Measurements from ENCODE around the gene MLIP. TPM values are rescaled to one million over a fixed set of nuclear protein-coding genes. Genes with fewer than 3 reads are reported as not detected.

The MLIP gene
- total and polyA plus RNA-seq, 3 experiments from 2014 or later, result not detected

- H3K27ac ChIP-seq (ENCODE audit: low read depth, low read length), result no peak overlapping the region
- ChIA-PET POLR2A (no interaction called here), CTCF (no interaction called here)
- Mint-ChIP-seq H3K9me3 (peaks cover 0 to 13% (median 4%) of the 10 kb centered on the region in 5 donors), H3K4me1 (no peaks in the 10 kb centered on the region), H3K4me3 (no peak overlapping the region), H3K36me3 (no peaks in the 10 kb centered on the region), H3K27me3 (no peaks in the 10 kb centered on the region), H3K27ac (no peak overlapping the region)
- H3K36me3 ChIP-seq (ENCODE audit: insufficient read depth, low read length), result no peaks in the 10 kb centered on the region
- no peak for DNase-seq
- no peaks in the 10 kb centered on the region for H3K4me1 ChIP-seq (ENCODE audit: insufficient read depth, low read length)
- H3K9me3 ChIP-seq (ENCODE audit: low read length), result no peaks in the 10 kb centered on the region
- no peak overlapping the region for H3K4me3 ChIP-seq (ENCODE audit: low read length)
- no peaks in the 10 kb centered on the region for H3K27me3 ChIP-seq (ENCODE audit: insufficient read depth, low read length, poor library complexity, severe bottlenecking)
Measured at GRCh38 chr6:54099225-54099624, 12.0 kb upstream of the MLIP start.

- no peak overlapping the region for H3K27ac ChIP-seq (ENCODE audit: low read depth, low read length)
- POLR2A ChIA-PET, result no interaction called here
Measured at GRCh38 chr6:54100411-54101006, 10.7 kb upstream of the MLIP start.

GRCh38 chr6:54102238-54102637, 9.0 kb upstream of the MLIP start:
- POLR2A ChIA-PET, result no interaction called here
- no peaks in the 10 kb centered on the region for H3K4me1 Mint-ChIP-seq
- no peaks in the 10 kb centered on the region for H3K27me3 Mint-ChIP-seq
- H3K9me3 Mint-ChIP-seq, result peaks cover 0 to 7% (median 0%) of the 10 kb centered on the region in 5 donors
- no peak overlapping the region for H3K27ac Mint-ChIP-seq
- Histone ChIP-seq H3K4me1 (ENCODE audit: insufficient read depth, low read length) (no peaks in the 10 kb centered on the region), H3K27ac (ENCODE audit: low read depth, low read length) (no peak overlapping the region), H3K27me3 (ENCODE audit: insufficient read depth, low read length, poor library complexity, severe bottlenecking) (no peaks in the 10 kb centered on the region), H3K36me3 (ENCODE audit: insufficient read depth, low read length) (no peaks in the 10 kb centered on the region), H3K4me3 (ENCODE audit: low read length) (no peak overlapping the region), H3K9me3 (ENCODE audit: low read length) (no peaks in the 10 kb centered on the region)
- CTCF ChIA-PET, result no interaction called here
- H3K4me3 Mint-ChIP-seq, result no peak overlapping the region
- DNase-seq, result no peak
- H3K36me3 Mint-ChIP-seq, result no peaks in the 10 kb centered on the region

More at GRCh38 chr6:54100411-54101006, 10.7 kb upstream of the MLIP start:
- Histone ChIP-seq H3K36me3 (ENCODE audit: insufficient read depth, low read length) (no peaks in the 10 kb centered on the region), H3K4me3 (ENCODE audit: low read length) (no peak overlapping the region), H3K9me3 (ENCODE audit: low read length) (no peaks in the 10 kb centered on the region), H3K27me3 (ENCODE audit: insufficient read depth, low read length, poor library complexity, severe bottlenecking) (no peaks in the 10 kb centered on the region), H3K4me1 (ENCODE audit: insufficient read depth, low read length) (no peaks in the 10 kb centered on the region)
- Mint-ChIP-seq H3K27ac (no peak overlapping the region), H3K9me3 (peaks cover 0 to 13% (median 4%) of the 10 kb centered on the region in 5 donors), H3K4me3 (no peak overlapping the region), H3K27me3 (no peaks in the 10 kb centered on the region), H3K4me1 (no peaks in the 10 kb centered on the region), H3K36me3 (no peaks in the 10 kb centered on the region)
- CTCF ChIA-PET, result no interaction called here
- DNase-seq, result no peak

GRCh38 chr6:54103497-54103896, 7.7 kb upstream of the MLIP start:
- CTCF ChIA-PET, result no interaction called here
- Histone ChIP-seq H3K36me3 (ENCODE audit: insufficient read depth, low read length) (no peaks in the 10 kb centered on the region), H3K4me3 (ENCODE audit: low read length) (no peak overlapping the region), H3K9me3 (ENCODE audit: low read length) (no peaks in the 10 kb centered on the region), H3K27ac (ENCODE audit: low read depth, low read length) (no peak overlapping the region), H3K4me1 (ENCODE audit: insufficient read depth, low read length) (no peaks in the 10 kb centered on the region), H3K27me3 (ENCODE audit: insufficient read depth, low read length, poor library complexity, severe bottlenecking) (no peaks in the 10 kb centered on the region)
- Mint-ChIP-seq H3K4me1 (no peaks in the 10 kb centered on the region), H3K36me3 (no peaks in the 10 kb centered on the region), H3K27me3 (no peaks in the 10 kb centered on the region), H3K9me3 (peaks cover 0 to 3% (median 0%) of the 10 kb centered on the region in 5 donors), H3K4me3 (no peak overlapping the region), H3K27ac (no peak overlapping the region)
- POLR2A ChIA-PET, result no interaction called here
- no peak for DNase-seq

- no peaks in the 10 kb centered on the region for H3K27me3 ChIP-seq (ENCODE audit: insufficient read depth, low read length, poor library complexity, severe bottlenecking)
- H3K4me3 ChIP-seq (ENCODE audit: low read length), result no peak overlapping the region
- Mint-ChIP-seq H3K4me1 (no peaks in the 10 kb centered on the region), H3K4me3 (no peak overlapping the region), H3K9me3 (peaks cover 0 to 6% (median 0%) of the 10 kb centered on the region in 5 donors), H3K36me3 (no peaks in the 10 kb centered on the region), H3K27ac (no peak overlapping the region), H3K27me3 (no peaks in the 10 kb centered on the region)
- no peaks in the 10 kb centered on the region for H3K36me3 ChIP-seq (ENCODE audit: insufficient read depth, low read length)
- H3K4me1 ChIP-seq (ENCODE audit: insufficient read depth, low read length), result no peaks in the 10 kb centered on the region
- DNase-seq, result no peak
- ChIA-PET POLR2A (no interaction called here), CTCF (no interaction called here)
- no peaks in the 10 kb centered on the region for H3K9me3 ChIP-seq (ENCODE audit: low read length)
- H3K27ac ChIP-seq (ENCODE audit: low read depth, low read length), result no peak overlapping the region
Measured at GRCh38 chr6:54106727-54107126, 4.5 kb upstream of the MLIP start.

GRCh38 chr6:54107470-54108090, 3.7 kb upstream of the MLIP start:
- no peak for DNase-seq
- CTCF ChIA-PET, result no interaction called here
- H3K36me3 ChIP-seq (ENCODE audit: insufficient read depth, low read length), result no peaks in the 10 kb centered on the region
- H3K4me1 ChIP-seq (ENCODE audit: insufficient read depth, low read length), result no peaks in the 10 kb centered on the region
- Mint-ChIP-seq H3K9me3 (peaks cover 0 to 6% (median 0%) of the 10 kb centered on the region in 5 donors), H3K4me1 (no peaks in the 10 kb centered on the region), H3K27ac (no peak overlapping the region), H3K27me3 (no peaks in the 10 kb centered on the region), H3K4me3 (no peak overlapping the region), H3K36me3 (no peaks in the 10 kb centered on the region)
- POLR2A ChIA-PET, result no interaction called here
- no peak overlapping the region for H3K4me3 ChIP-seq (ENCODE audit: low read length)
- no peak overlapping the region for H3K27ac ChIP-seq (ENCODE audit: low read depth, low read length)
- no peaks in the 10 kb centered on the region for H3K27me3 ChIP-seq (ENCODE audit: insufficient read depth, low read length, poor library complexity, severe bottlenecking)
- no peaks in the 10 kb centered on the region for H3K9me3 ChIP-seq (ENCODE audit: low read length)

- ChIA-PET POLR2A (no interaction called here), CTCF (no interaction called here)
- H3K36me3 ChIP-seq (ENCODE audit: insufficient read depth, low read length), result no peaks in the 10 kb centered on the region
- Mint-ChIP-seq H3K27ac (no peak overlapping the region), H3K4me3 (no peak overlapping the region), H3K4me1 (no peaks in the 10 kb centered on the region), H3K9me3 (peaks cover 0 to 5% (median 0%) of the 10 kb centered on the region in 5 donors), H3K36me3 (no peaks in the 10 kb centered on the region), H3K27me3 (no peaks in the 10 kb centered on the region)
- no peak overlapping the region for H3K27ac ChIP-seq (ENCODE audit: low read depth, low read length)
- no peaks in the 10 kb centered on the region for H3K4me1 ChIP-seq (ENCODE audit: insufficient read depth, low read length)
- no peak for DNase-seq
- H3K9me3 ChIP-seq (ENCODE audit: low read length), result no peaks in the 10 kb centered on the region
- no peak overlapping the region for H3K4me3 ChIP-seq (ENCODE audit: low read length)
- H3K27me3 ChIP-seq (ENCODE audit: insufficient read depth, low read length, poor library complexity, severe bottlenecking), result no peaks in the 10 kb centered on the region
Measured at GRCh38 chr6:54108271-54108670, 3.0 kb upstream of the MLIP start.

- no peaks in the 10 kb centered on the region for H3K4me1 ChIP-seq (ENCODE audit: insufficient read depth, low read length)
- no peak overlapping the region for H3K4me3 Mint-ChIP-seq
- H3K27ac Mint-ChIP-seq, result no peak overlapping the region
- no peak overlapping the region for H3K4me3 ChIP-seq (ENCODE audit: low read length)
- H3K36me3 Mint-ChIP-seq, result no peaks in the 10 kb centered on the region
- no peaks in the 10 kb centered on the region for H3K9me3 ChIP-seq (ENCODE audit: low read length)
- H3K27me3 Mint-ChIP-seq, result no peaks in the 10 kb centered on the region
- CTCF ChIA-PET, result no interaction called here
- POLR2A ChIA-PET, result no interaction called here
- peaks cover 0 to 8% (median 0%) of the 10 kb centered on the region in 5 donors for H3K9me3 Mint-ChIP-seq
- DNase-seq, result no peak
- H3K27ac ChIP-seq (ENCODE audit: low read depth, low read length), result no peak overlapping the region
- H3K36me3 ChIP-seq (ENCODE audit: insufficient read depth, low read length), result no peaks in the 10 kb centered on the region
- no peaks in the 10 kb centered on the region for H3K4me1 Mint-ChIP-seq
- H3K27me3 ChIP-seq (ENCODE audit: insufficient read depth, low read length, poor library complexity, severe bottlenecking), result no peaks in the 10 kb centered on the region
Measured at GRCh38 chr6:54109586-54109985, 1.7 kb upstream of the MLIP start.
